ENCODE results near the gene SCG5.

SCG5 gene

GRCh38 chr15:32656496-32656895 is 15.0 kb downstream of the SCG5 start:
- TF ChIP-seq RAD21 (IDR thresholded peaks at IDR 0.05; ENCODE audit: low read depth) (no peak), TCF12 (IDR thresholded peaks at IDR 0.05; ENCODE audit: low read depth) (no peak), EGR1 (IDR thresholded peaks at IDR 0.05) (no peak), TAF1 (IDR thresholded peaks at IDR 0.05; ENCODE audit: low read depth) (no peak), NFIC (IDR thresholded peaks at IDR 0.05) (no peak), FOXM1 (IDR thresholded peaks at IDR 0.05; ENCODE audit: borderline replicate concordance, low read depth) (no peak), MAX (IDR thresholded peaks at IDR 0.05) (no peak), CREB1 (IDR thresholded peaks at IDR 0.05; ENCODE audit: low read depth) (no peak)

- no peak for TF ChIP-seq RAD21 (IDR thresholded peaks at IDR 0.05; ENCODE audit: low read depth)
- TF ChIP-seq CREB1 (IDR thresholded peaks at IDR 0.05; ENCODE audit: low read depth): no peak
- TF ChIP-seq USF1 (IDR thresholded peaks at IDR 0.05): no peak
- no peak for TF ChIP-seq REST (IDR thresholded peaks at IDR 0.05; ENCODE audit: low read depth)
- no peak for TF ChIP-seq NFIC (IDR thresholded peaks at IDR 0.05)
- TF ChIP-seq EGR1 (IDR thresholded peaks at IDR 0.05): no peak
- no peak for TF ChIP-seq FOXM1 (IDR thresholded peaks at IDR 0.05; ENCODE audit: borderline replicate concordance, low read depth)
- no peak for TF ChIP-seq CEBPB (IDR thresholded peaks at IDR 0.05)
- TF ChIP-seq TAF1 (IDR thresholded peaks at IDR 0.05; ENCODE audit: low read depth): no peak
- TF ChIP-seq EP300 (IDR thresholded peaks at IDR 0.05; ENCODE audit: borderline replicate concordance): no peak
- TF ChIP-seq YY1 (IDR thresholded peaks at IDR 0.05; ENCODE audit: low read depth): no peak
These were observed 15.8 kb downstream of the SCG5 start for GRCh38 chr15:32657198-32657883.

- TF ChIP-seq REST (IDR thresholded peaks at IDR 0.05; ENCODE audit: low read depth) (no peak), TEAD4 (IDR thresholded peaks at IDR 0.05) (no peak), CEBPB (IDR thresholded peaks at IDR 0.05) (no peak), NFIC (IDR thresholded peaks at IDR 0.05) (no peak), EP300 (IDR thresholded peaks at IDR 0.05; ENCODE audit: borderline replicate concordance) (no peak), ZBTB7A (IDR thresholded peaks at IDR 0.05; ENCODE audit: low read depth) (no peak), FOXM1 (IDR thresholded peaks at IDR 0.05; ENCODE audit: borderline replicate concordance, low read depth) (no peak), MAX (IDR thresholded peaks at IDR 0.05) (no peak), TAF1 (IDR thresholded peaks at IDR 0.05; ENCODE audit: low read depth) (no peak), EGR1 (IDR thresholded peaks at IDR 0.05) (no peak), USF1 (IDR thresholded peaks at IDR 0.05) (no peak), TCF12 (IDR thresholded peaks at IDR 0.05; ENCODE audit: low read depth) (no peak), RAD21 (IDR thresholded peaks at IDR 0.05; ENCODE audit: low read depth) (no peak), YY1 (IDR thresholded peaks at IDR 0.05; ENCODE audit: low read depth) (no peak), CREB1 (IDR thresholded peaks at IDR 0.05; ENCODE audit: low read depth) (no peak)
These were observed 16.4 kb downstream of the SCG5 start for GRCh38 chr15:32657941-32658340.

GRCh38 chr15:32659340-32660155 is 18.0 kb downstream of the SCG5 start:
- TF ChIP-seq FOXM1 (IDR thresholded peaks at IDR 0.05; ENCODE audit: borderline replicate concordance, low read depth): no peak; the same call in 1 of the 2 replicates
- peak; percentile 70 for TF ChIP-seq TEAD4 (IDR thresholded peaks at IDR 0.05)
- no peak for TF ChIP-seq MAX (IDR thresholded peaks at IDR 0.05)
- TF ChIP-seq YY1 (IDR thresholded peaks at IDR 0.05; ENCODE audit: low read depth): 0 out of 2 replicates have a peak, but pooled peaks have one; percentile 22
- no peak for TF ChIP-seq REST (IDR thresholded peaks at IDR 0.05; ENCODE audit: low read depth)
- TF ChIP-seq TCF12 (IDR thresholded peaks at IDR 0.05; ENCODE audit: low read depth): peak; percentile 52; the same call in 1 of the 2 replicates
- no peak for TF ChIP-seq TAF1 (IDR thresholded peaks at IDR 0.05; ENCODE audit: low read depth)
- TF ChIP-seq EGR1 (IDR thresholded peaks at IDR 0.05): no peak
- no peak for TF ChIP-seq USF1 (IDR thresholded peaks at IDR 0.05)
- no peak for TF ChIP-seq CEBPB (IDR thresholded peaks at IDR 0.05)
- no peak for TF ChIP-seq NFIC (IDR thresholded peaks at IDR 0.05)
- no peak for TF ChIP-seq CREB1 (IDR thresholded peaks at IDR 0.05; ENCODE audit: low read depth)
- TF ChIP-seq RAD21 (IDR thresholded peaks at IDR 0.05; ENCODE audit: low read depth): no peak
- no peak for TF ChIP-seq ZBTB7A (IDR thresholded peaks at IDR 0.05; ENCODE audit: low read depth)
- TF ChIP-seq EP300 (IDR thresholded peaks at IDR 0.05; ENCODE audit: borderline replicate concordance): peak; percentile 82
